Measurements from ENCODE around the gene MTG2. TPM values are rescaled to one million over a fixed set of nuclear protein-coding genes. Genes with fewer than 3 reads are reported as not detected.
A peak's percentile ranks its signal among the peaks of the same experiment; 100 is the strongest.

Gene MTG2
- polyA plus RNA-seq, 1 donor from 2014 or later, result 36.1 TPM

DNA sequence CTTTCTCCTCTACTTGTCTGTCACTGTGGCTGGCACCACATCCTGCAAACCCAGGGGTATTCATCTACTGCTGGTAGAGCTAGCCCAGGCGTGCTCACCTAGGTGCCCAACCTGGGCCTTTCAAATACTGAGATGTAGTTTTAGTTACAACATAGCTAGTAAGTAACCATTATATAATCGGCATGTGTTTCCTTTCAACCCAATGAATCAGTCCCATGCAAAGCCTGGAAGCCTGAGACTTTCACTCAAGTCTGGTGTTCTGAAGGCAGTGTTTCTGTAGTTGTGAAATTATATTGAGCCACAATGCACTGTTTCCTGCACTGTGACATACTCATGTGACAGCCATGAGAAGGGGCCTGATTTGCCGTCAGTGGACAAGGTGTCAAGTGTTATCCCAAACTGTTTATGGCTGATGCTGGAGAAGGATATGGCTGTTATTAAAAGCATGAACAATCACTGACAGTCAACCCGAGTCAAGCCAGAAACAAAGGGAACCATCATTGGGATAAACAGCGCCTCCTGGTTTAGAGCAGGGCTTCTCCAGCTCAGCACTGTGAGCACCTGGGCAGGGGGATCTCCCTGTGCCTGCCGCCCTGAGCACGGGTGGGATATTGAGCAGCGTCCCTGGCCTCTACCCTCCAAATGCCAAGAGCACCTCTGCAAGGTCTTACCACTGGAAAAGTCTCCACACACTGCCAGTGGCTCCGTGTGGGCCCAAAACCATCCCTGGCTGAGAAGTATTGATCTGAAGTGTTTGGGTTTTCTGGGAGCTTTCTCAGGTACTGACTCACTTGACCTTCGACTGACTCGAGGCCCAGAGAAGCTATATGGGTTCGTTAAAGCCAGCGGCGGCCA lies 41.2 kb upstream of the MTG2 start:
- TF ChIP-seq TAF1 (IDR thresholded peaks at IDR 0.05; ENCODE audit: low read depth) (no peak), POLR2AphosphoS5 (IDR thresholded peaks at IDR 0.05) (peak; percentile 34), SMC3 (conservative IDR thresholded peaks at IDR 0.05; ENCODE audit: poor library complexity) (peak; percentile 61), MXI1 (conservative IDR thresholded peaks at IDR 0.05; ENCODE audit: poor library complexity, severe bottlenecking) (peak; percentile 20)
- TF ChIP-seq, protein P1, sequence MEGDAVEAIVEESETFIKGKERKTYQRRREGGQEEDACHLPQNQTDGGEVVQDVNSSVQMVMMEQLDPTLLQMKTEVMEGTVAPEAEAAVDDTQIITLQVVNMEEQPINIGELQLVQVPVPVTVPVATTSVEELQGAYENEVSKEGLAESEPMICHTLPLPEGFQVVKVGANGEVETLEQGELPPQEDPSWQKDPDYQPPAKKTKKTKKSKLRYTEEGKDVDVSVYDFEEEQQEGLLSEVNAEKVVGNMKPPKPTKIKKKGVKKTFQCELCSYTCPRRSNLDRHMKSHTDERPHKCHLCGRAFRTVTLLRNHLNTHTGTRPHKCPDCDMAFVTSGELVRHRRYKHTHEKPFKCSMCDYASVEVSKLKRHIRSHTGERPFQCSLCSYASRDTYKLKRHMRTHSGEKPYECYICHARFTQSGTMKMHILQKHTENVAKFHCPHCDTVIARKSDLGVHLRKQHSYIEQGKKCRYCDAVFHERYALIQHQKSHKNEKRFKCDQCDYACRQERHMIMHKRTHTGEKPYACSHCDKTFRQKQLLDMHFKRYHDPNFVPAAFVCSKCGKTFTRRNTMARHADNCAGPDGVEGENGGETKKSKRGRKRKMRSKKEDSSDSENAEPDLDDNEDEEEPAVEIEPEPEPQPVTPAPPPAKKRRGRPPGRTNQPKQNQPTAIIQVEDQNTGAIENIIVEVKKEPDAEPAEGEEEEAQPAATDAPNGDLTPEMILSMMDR (IDR thresholded peaks at IDR 0.05; ENCODE audit: poor library complexity, severe bottlenecking), result peak; percentile 62
- TF ChIP-seq, protein P2, sequence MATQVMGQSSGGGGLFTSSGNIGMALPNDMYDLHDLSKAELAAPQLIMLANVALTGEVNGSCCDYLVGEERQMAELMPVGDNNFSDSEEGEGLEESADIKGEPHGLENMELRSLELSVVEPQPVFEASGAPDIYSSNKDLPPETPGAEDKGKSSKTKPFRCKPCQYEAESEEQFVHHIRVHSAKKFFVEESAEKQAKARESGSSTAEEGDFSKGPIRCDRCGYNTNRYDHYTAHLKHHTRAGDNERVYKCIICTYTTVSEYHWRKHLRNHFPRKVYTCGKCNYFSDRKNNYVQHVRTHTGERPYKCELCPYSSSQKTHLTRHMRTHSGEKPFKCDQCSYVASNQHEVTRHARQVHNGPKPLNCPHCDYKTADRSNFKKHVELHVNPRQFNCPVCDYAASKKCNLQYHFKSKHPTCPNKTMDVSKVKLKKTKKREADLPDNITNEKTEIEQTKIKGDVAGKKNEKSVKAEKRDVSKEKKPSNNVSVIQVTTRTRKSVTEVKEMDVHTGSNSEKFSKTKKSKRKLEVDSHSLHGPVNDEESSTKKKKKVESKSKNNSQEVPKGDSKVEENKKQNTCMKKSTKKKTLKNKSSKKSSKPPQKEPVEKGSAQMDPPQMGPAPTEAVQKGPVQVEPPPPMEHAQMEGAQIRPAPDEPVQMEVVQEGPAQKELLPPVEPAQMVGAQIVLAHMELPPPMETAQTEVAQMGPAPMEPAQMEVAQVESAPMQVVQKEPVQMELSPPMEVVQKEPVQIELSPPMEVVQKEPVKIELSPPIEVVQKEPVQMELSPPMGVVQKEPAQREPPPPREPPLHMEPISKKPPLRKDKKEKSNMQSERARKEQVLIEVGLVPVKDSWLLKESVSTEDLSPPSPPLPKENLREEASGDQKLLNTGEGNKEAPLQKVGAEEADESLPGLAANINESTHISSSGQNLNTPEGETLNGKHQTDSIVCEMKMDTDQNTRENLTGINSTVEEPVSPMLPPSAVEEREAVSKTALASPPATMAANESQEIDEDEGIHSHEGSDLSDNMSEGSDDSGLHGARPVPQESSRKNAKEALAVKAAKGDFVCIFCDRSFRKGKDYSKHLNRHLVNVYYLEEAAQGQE (IDR thresholded peaks at IDR 0.05; ENCODE audit: borderline replicate concordance), result no peak
- H4K20me1 ChIP-seq (ENCODE audit: insufficient read depth), result peaks cover 50% of the 10 kb centered on the region
- H3K36me3 ChIP-seq (ENCODE audit: insufficient read depth, low read length), result peaks cover 10% of the 10 kb centered on the region

DNA sequence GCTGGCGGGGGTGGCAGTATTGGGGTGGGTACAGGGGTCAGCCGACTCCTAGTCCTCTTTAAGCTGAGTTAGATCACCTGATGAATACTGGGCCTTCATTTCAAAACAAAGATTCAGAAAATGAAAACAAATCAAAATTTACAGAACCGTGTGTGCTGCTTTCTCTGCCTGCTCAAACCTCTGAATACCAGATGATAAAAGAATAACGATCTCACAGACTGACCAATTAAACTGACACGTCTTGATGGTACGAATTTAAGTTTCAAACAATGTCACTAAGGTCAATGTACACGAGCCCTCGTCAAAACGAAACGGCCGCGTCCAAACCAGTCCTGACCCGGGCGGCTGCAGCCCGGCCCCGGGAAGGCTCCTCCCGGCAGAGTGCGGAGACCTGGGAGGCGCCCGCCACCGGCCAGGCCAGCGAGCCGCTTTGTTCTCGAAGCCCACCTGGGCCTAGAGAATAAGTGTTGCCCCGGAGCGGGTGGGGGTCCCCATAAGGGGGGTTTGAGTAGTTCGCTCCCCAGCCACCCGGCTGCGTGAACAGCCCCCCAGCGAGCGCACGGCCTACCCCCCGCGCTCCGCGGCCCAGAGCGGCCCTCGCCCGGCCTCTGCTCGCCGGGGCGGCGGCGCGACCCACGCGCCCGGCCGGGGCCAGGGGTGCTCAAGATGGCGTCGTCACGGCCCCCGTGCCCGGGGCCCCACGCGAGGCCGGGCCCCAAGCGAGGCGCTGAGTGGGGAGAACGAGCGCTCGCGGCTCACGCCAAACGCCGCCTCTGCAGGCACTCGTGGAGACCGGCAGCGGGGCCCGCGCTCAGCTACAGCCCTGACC lies 40.4 kb upstream of the MTG2 start:
- Histone ChIP-seq H3K79me2 (replicated peaks; ENCODE audit: insufficient read depth, low read length) (peaks cover 73% of the 10 kb centered on the region), H3F3A (ENCODE audit: insufficient read depth, low read length, poor library complexity, severe bottlenecking) (peaks cover 7% of the 10 kb centered on the region), H3K9ac (ENCODE audit: low read length) (peak overlapping the region; percentile 84), H4K20me1 (ENCODE audit: insufficient read depth) (peaks cover 51% of the 10 kb centered on the region), H3K27me3 (ENCODE audit: insufficient read depth, low read depth, low read length) (no peaks in the 10 kb centered on the region), H3K27ac (ENCODE audit: low read length) (peak overlapping the region; percentile 88), H3K4me2 (ENCODE audit: low read length) (peak overlapping the region; percentile 88), H3K36me3 (ENCODE audit: insufficient read depth, low read length) (peaks cover 10% of the 10 kb centered on the region), H3K9me3 (ENCODE audit: low read length) (no peaks in the 10 kb centered on the region), H3K9me2 (ENCODE audit: insufficient read depth, low read length) (no peaks in the 10 kb centered on the region), H3K4me3 (ENCODE audit: low read length) (peak overlapping the region; percentile 90), H2AFZ (ENCODE audit: low read depth, low read length) (no peak overlapping the region)
- no peak for TF ChIP-seq SMC3 (conservative IDR thresholded peaks at IDR 0.05; ENCODE audit: poor library complexity)
- no peak for TF ChIP-seq POLR2AphosphoS5 (IDR thresholded peaks at IDR 0.05)
- TF ChIP-seq, protein P2 (IDR thresholded peaks at IDR 0.05; ENCODE audit: borderline replicate concordance), result no peak
- TF ChIP-seq, protein P1 (IDR thresholded peaks at IDR 0.05; ENCODE audit: poor library complexity, severe bottlenecking), result no peak
- no peak for TF ChIP-seq EZH2 (IDR thresholded peaks at IDR 0.05; ENCODE audit: borderline replicate concordance, insufficient read depth, low read length, poor library complexity, severe bottlenecking)
- no peak for TF ChIP-seq RAD21 (conservative IDR thresholded peaks at IDR 0.05)
- no peak for TF ChIP-seq MXI1 (conservative IDR thresholded peaks at IDR 0.05; ENCODE audit: poor library complexity, severe bottlenecking)
- no peak for TF ChIP-seq EP300 (conservative IDR thresholded peaks at IDR 0.05; ENCODE audit: poor library complexity, severe bottlenecking)
- no peak for TF ChIP-seq TAF1 (IDR thresholded peaks at IDR 0.05; ENCODE audit: low read depth)

More for the DNA sequence above, 41.2 kb upstream of the MTG2 start:
- no peak overlapping the region for H2AFZ ChIP-seq (ENCODE audit: low read depth, low read length)
- H3F3A ChIP-seq (ENCODE audit: insufficient read depth, low read length, poor library complexity, severe bottlenecking), result peaks cover 7% of the 10 kb centered on the region
- H3K79me2 ChIP-seq (replicated peaks; ENCODE audit: insufficient read depth, low read length), result peaks cover 64% of the 10 kb centered on the region
- no peaks in the 10 kb centered on the region for H3K9me2 ChIP-seq (ENCODE audit: insufficient read depth, low read length)
- peak overlapping the region; percentile 88 for H3K27ac ChIP-seq (ENCODE audit: low read length)
- peak overlapping the region; percentile 90 for H3K4me3 ChIP-seq (ENCODE audit: low read length)
- H3K9me3 ChIP-seq (ENCODE audit: low read length), result no peaks in the 10 kb centered on the region
- peak overlapping the region; percentile 84 for H3K9ac ChIP-seq (ENCODE audit: low read length)
- H3K27me3 ChIP-seq (ENCODE audit: insufficient read depth, low read depth, low read length), result no peaks in the 10 kb centered on the region
- H3K4me2 ChIP-seq (ENCODE audit: low read length), result peak overlapping the region; percentile 88

Measured in neural cell (in vitro differentiated cells).